ENCODE data around the gene KCNJ1.

- TF ChIP-seq CTCF (IDR thresholded peaks at IDR 0.05) (no peak), MXI1 (IDR thresholded peaks at IDR 0.05; ENCODE audit: low read depth, low read length) (no peak), EP300 (IDR thresholded peaks at IDR 0.05; ENCODE audit: borderline replicate concordance in 1 of 2, low read depth in 1 of 2, low read length in 1 of 2) (no peak), POLR2AphosphoS5 (IDR thresholded peaks at IDR 0.05; ENCODE audit: low read depth, low read length) (no peak), PBX3 (IDR thresholded peaks at IDR 0.05) (no peak), REST (IDR thresholded peaks at IDR 0.05; ENCODE audit: low read depth, low read length) (no peak), FOSL2 (IDR thresholded peaks at IDR 0.05; ENCODE audit: borderline replicate concordance, low read depth) (no peak), ZBTB33 (IDR thresholded peaks at IDR 0.05; ENCODE audit: borderline replicate concordance, low read depth) (no peak), RFX5 (IDR thresholded peaks at IDR 0.05; ENCODE audit: low read length) (no peak), CHD2 (IDR thresholded peaks at IDR 0.05; ENCODE audit: low read length, partially characterized antibody) (no peak), TAF1 (IDR thresholded peaks at IDR 0.05; ENCODE audit: borderline replicate concordance, low read depth, low read length) (no peak)
Observed at GRCh38 chr11:128916681-128917080, 49.6 kb upstream of the KCNJ1 start.
